A549 (cell line): ENCODE measurements around the gene TTC7B. TPM values are rescaled to one million over a fixed set of nuclear protein-coding genes. Genes with fewer than 3 reads are reported as not detected.

Source experiments
- ATAC-seq, 2 experiments: fragments of 200-7000 bp in 1 of 2; fragments of >200 bp in 1 of 2; cut with Nextera tagmentation in 1 of 2; cut with Tn5 transposase in 1 of 2; 3 replicates each; pipeline versions ENCODE4 v1.8.0 to v1.9.1; 2018 to 2020; ENCODE audit warnings: mild to moderate bottlenecking in 1 of 2, moderate library complexity in 1 of 2
- CTCF ChIA-PET: fragments of 300-600 bp; sonication (Branson Sonifier 250); formaldehyde crosslinking; extraction: SDS; loops from one replicate; lab custom pipeline; 2021; ENCODE audit warnings: antibody characterized with exemption, inconsistent platforms; lab: Yijun Ruan, JAX
- POLR2A ChIA-PET: fragments of 350-600 bp; formaldehyde crosslinking; extraction: SDS; loops from one replicate; lab custom pipeline; 2021; ENCODE audit warnings: antibody characterized with exemption, inconsistent platforms; lab: Yijun Ruan, JAX
- DNase-seq, 2 experiments: peaks; one replicate each; pipeline versions ENCODE4 v3.0.0 to v3.0.0-alpha.2; 2011 to 2016; ENCODE audit warnings: low read depth in 1 of 2, low spot score in 1 of 2
- FAIRE-seq: peaks from 2 replicates; lab custom pipeline; 2011; peaks lifted over from hg19 to GRCh38; lab: Jason Lieb, UNC
- H3K27ac ChIP-seq, 2 experiments: fragments of >200 bp; sonication (Bioruptor Twin); formaldehyde crosslinking; 3 replicates each; pipeline ENCODE4 v1.5.1; 2016 to 2017
- H3K4me1 ChIP-seq: fragments of >200 bp; sonication (Bioruptor Twin); formaldehyde crosslinking; 3 replicates; pipeline ENCODE4 v1.6.1; 2016
- H3K4me2 ChIP-seq: fragments of >200 bp; sonication (Bioruptor Twin); formaldehyde crosslinking; 3 replicates; pipeline ENCODE4 v1.6.1; 2016
- H3K4me3 ChIP-seq: fragments of >200 bp; sonication (Bioruptor Twin); formaldehyde crosslinking; 3 replicates; pipeline ENCODE4 v1.5.1; 2016
- H3K9me3 ChIP-seq: fragments of >200 bp; sonication (Bioruptor Twin); formaldehyde crosslinking; 3 replicates; pipeline ENCODE4 v1.6.1; 2016
- CHD2 ChIP-seq: fragments of 150-350 bp; IDR thresholded peaks from 2 replicates; pipeline ENCODE4 v1.6.1; 2014; ENCODE audit warnings: low read length; ENCODE audit not compliant: partially characterized antibody
- E2F6 ChIP-seq: IDR thresholded peaks from 2 replicates; pipeline ENCODE4 v1.6.1; 2012; ENCODE audit warnings: low read depth, borderline replicate concordance
- FOXS1 ChIP-seq: fragments of 250-450 bp; sonication (Bioruptor Pico); IDR thresholded peaks from 2 replicates; pipeline ENCODE4 v1.5.0; 2020; ENCODE audit warnings: mild to moderate bottlenecking, moderate library complexity
- GATA3 ChIP-seq: IDR thresholded peaks from 2 replicates; pipeline ENCODE4 v1.6.1; 2012; ENCODE audit warnings: borderline replicate concordance
- HEYL ChIP-seq: fragments of 250-450 bp; sonication (Bioruptor Pico); IDR thresholded peaks from 2 replicates; pipeline ENCODE4 v1.8.0; 2021; ENCODE audit warnings: mild to moderate bottlenecking, moderate library complexity
- HOXB13 ChIP-seq: fragments of 250-450 bp; sonication (Bioruptor Pico); IDR thresholded peaks from 2 replicates; pipeline ENCODE4 v1.5.0; 2020; ENCODE audit warnings: low read depth, mild to moderate bottlenecking, moderate library complexity
- MAZ ChIP-seq: fragments of 150-350 bp; IDR thresholded peaks from 2 replicates; pipeline ENCODE4 v1.6.1; 2014; ENCODE audit warnings: antibody characterized with exemption, low read depth, low read length, borderline replicate concordance
- NPAS2 ChIP-seq: fragments of 250-450 bp; sonication (Bioruptor Pico); IDR thresholded peaks from 2 replicates; pipeline ENCODE4 v1.8.0; 2022; ENCODE audit warnings: mild to moderate bottlenecking, moderate library complexity, borderline replicate concordance
- POLR2AphosphoS2 ChIP-seq: conservative IDR thresholded peaks from 2 replicates; pipeline ENCODE4 v1.6.1; 2012; ENCODE audit warnings: low read length, improper control_type of control experiment, inconsistent platforms
- REST ChIP-seq: fragments of 200-600 bp; sonication (generic); IDR thresholded peaks from 2 replicates; pipeline ENCODE4 v1.6.1; 2016; ENCODE audit warnings: antibody characterized with exemption, mild to moderate bottlenecking, moderate library complexity
- RNF2 ChIP-seq: fragments of 200-600 bp; sonication (generic); IDR thresholded peaks from 2 replicates; pipeline ENCODE4 v1.6.1; 2016; ENCODE audit warnings: low read depth, mild to moderate bottlenecking, antibody characterized with exemption, moderate library complexity, borderline replicate concordance
- SMC3 ChIP-seq: fragments of >200 bp; sonication (Bioruptor Twin); formaldehyde crosslinking; IDR thresholded peaks from 3 replicates; pipeline ENCODE4 v1.6.1; 2018; ENCODE audit warnings: inconsistent platforms
- ZFP36 ChIP-seq: fragments of 450-650 bp; IDR thresholded peaks from 2 replicates; pipeline ENCODE4 v1.6.1; 2014; ENCODE audit warnings: borderline replicate concordance; ENCODE audit not compliant: partially characterized antibody
- WGBS: methylation state at CpG from one replicate; pipeline ENCODE4 v1.1.6; 2017; ENCODE audit errors: missing lambda C conversion rate; 5-methylcytosine and 5-hydroxymethylcytosine counted together
- polyA plus RNA-seq, 4 experiments: library from polyadenylated mRNA; depleted of rRNA in 3 of 4; stranded (reverse); fragments of >200 nt; fragmentation: RNase III in 1 of 4; extraction: RNeasy Plus Mini Kit Qiagen cat#74134 plus additional on column Dnase treatment in 1 of 4; gene quantifications; 2 replicates in 3 of 4; 3 replicates in 1 of 4; pipeline ENCODE4 v1.2.3, GENCODE V29; 2011 to 2017
- TF ChIP-seq, protein P1 (sequence below): fragments of >200 bp; sonication (Bioruptor Twin); formaldehyde crosslinking; IDR thresholded peaks from 3 replicates; pipeline ENCODE4 v1.6.1; 2016
- TF ChIP-seq, protein P2 (sequence below): fragments of 250-450 bp; sonication (Bioruptor Pico); IDR thresholded peaks from 2 replicates; pipeline ENCODE4 v1.5.0; 2020; ENCODE audit warnings: low read depth, mild to moderate bottlenecking, moderate library complexity
- TF ChIP-seq, protein P3 (sequence below): IDR thresholded peaks from 2 replicates; pipeline ENCODE4 v1.6.1; 2012

The TTC7B gene
- polyA plus RNA-seq, 2 of the 4 experiments (the other 2 are of a cell fraction) = 16.6 to 28.0 TPM

DNA sequence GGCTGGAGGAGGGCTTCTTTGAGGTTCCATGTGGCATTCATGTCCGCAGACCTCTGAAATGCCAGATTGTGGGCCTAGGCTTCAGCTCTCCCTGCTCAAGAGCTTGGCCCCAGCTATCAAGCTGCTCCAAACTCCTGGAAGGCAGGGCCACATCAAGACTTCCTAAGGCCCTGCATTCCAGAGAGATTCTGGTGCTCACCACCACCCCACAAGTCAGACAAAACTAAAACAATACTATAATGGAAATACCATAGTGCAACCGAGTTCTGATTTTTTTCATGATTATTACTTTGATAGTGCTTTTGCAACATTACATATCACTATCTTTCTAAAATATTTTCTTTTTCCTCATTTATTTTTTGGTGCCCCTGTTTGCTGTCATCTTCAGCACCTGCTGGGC lies 333.1 kb downstream of the TTC7B start:
- no peak for FAIRE-seq
- POLR2A ChIA-PET = no interaction called here
- 48% methylated on average over 2 of the region's 2 CpGs for WGBS

GRCh38 chr14:90475298-90475697 lies 340.9 kb downstream of the TTC7B start:
- ChIA-PET CTCF (no interaction called here), POLR2A (no interaction called here)
- H3K4me1 ChIP-seq = no peaks in the 10 kb centered on the region
- H3K4me2 ChIP-seq = no peak overlapping the region
- TF ChIP-seq ZFP36 (no peak), FOXS1 (CRISPR knock-in tag) (no peak), REST (no peak), GATA3 (no peak), NPAS2 (CRISPR knock-in tag) (no peak)
- H3K27ac ChIP-seq = no peak overlapping the region
- peaks cover 11% of the 10 kb centered on the region; the same call in 2 of the 3 replicates for H3K9me3 ChIP-seq
- no peak overlapping the region for H3K4me3 ChIP-seq
- 51% methylated on average over 3 of the region's 3 CpGs for WGBS
- FAIRE-seq (no peak), ATAC-seq (no peak), DNase-seq (no peak)

More for the DNA sequence above, 333.1 kb downstream of the TTC7B start:
- peaks cover 5% of the 10 kb centered on the region; the same call in 1 of the 3 replicates for H3K9me3 ChIP-seq
- no peak for DNase-seq
- no peak overlapping the region for H3K27ac ChIP-seq
- H3K4me2 ChIP-seq = no peak overlapping the region
- H3K4me1 ChIP-seq = no peaks in the 10 kb centered on the region
- no peak for TF ChIP-seq RNF2
- TF ChIP-seq HOXB13 (CRISPR knock-in tag) = no peak
- no peak for TF ChIP-seq E2F6
- no peak for TF ChIP-seq MAZ
- no peak for TF ChIP-seq POLR2AphosphoS2
- TF ChIP-seq HEYL (CRISPR knock-in tag) = no peak
- TF ChIP-seq, protein P1, sequence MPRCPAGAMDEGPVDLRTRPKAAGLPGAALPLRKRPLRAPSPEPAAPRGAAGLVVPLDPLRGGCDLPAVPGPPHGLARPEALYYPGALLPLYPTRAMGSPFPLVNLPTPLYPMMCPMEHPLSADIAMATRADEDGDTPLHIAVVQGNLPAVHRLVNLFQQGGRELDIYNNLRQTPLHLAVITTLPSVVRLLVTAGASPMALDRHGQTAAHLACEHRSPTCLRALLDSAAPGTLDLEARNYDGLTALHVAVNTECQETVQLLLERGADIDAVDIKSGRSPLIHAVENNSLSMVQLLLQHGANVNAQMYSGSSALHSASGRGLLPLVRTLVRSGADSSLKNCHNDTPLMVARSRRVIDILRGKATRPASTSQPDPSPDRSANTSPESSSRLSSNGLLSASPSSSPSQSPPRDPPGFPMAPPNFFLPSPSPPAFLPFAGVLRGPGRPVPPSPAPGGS = no peak
- TF ChIP-seq, protein P2, sequence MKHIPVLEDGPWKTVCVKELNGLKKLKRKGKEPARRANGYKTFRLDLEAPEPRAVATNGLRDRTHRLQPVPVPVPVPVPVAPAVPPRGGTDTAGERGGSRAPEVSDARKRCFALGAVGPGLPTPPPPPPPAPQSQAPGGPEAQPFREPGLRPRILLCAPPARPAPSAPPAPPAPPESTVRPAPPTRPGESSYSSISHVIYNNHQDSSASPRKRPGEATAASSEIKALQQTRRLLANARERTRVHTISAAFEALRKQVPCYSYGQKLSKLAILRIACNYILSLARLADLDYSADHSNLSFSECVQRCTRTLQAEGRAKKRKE (CRISPR knock-in tag) = no peak
- TF ChIP-seq SMC3 = no peak
- no peak for TF ChIP-seq CHD2
- TF ChIP-seq, protein P3, sequence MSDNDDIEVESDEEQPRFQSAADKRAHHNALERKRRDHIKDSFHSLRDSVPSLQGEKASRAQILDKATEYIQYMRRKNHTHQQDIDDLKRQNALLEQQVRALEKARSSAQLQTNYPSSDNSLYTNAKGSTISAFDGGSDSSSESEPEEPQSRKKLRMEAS = no peak
- no peak for ATAC-seq
- no peak overlapping the region for H3K4me3 ChIP-seq
- CTCF ChIA-PET = no interaction called here

Other genes with a start within 250 kb of the TTC7B start
- gene RPS6KA5, start 244.2 kb upstream of the TTC7B start, polyA plus RNA-seq (2011; rRNA removed) = 3.6 and 4.1 TPM in 2 replicates
- gene RPS6KA5, start 244.2 kb upstream of the TTC7B start, polyA plus RNA-seq (2017; fragmentation: RNase III; extraction: RNeasy Plus Mini Kit Qiagen cat#74134 plus additional on column Dnase treatment) = 2.2 to 3.2 TPM (median 3.0 TPM) in 3 replicates